Measurements from ENCODE around the gene PEX1. TPM values are rescaled to one million over a fixed set of nuclear protein-coding genes. Genes with fewer than 3 reads are reported as not detected.
A peak's percentile ranks its signal among the peaks of the same experiment; 100 is the strongest.

Gene PEX1
- polyA plus RNA-seq, 1 donor from 2014 or later: 108 TPM

DNA sequence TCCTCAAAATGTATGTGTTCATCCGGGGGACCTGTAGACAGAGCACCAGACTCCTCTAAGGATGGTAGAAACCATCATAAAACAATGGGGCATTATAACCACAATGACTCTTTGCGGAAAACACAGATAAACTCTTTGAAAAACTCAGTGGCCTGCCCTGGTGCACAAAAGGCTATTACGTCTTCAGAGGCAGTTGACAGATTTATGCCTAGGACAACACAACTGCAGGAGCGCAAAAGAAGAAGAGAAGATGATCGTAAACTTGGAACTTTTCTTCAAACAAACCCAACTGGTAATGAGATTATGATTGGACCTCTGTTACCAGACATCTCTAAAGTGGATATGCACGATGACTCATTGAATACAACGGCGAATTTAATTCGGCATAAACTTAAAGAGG lies 6.3 kb upstream of the PEX1 start:
- no peak overlapping the region for H3K4me2 ChIP-seq (ENCODE audit: low read length)
- H3K9me3 ChIP-seq (ENCODE audit: low read length): no peaks in the 10 kb centered on the region
- H3K9me2 ChIP-seq (ENCODE audit: insufficient read depth, low read length): no peaks in the 10 kb centered on the region
- TF ChIP-seq, protein P1, sequence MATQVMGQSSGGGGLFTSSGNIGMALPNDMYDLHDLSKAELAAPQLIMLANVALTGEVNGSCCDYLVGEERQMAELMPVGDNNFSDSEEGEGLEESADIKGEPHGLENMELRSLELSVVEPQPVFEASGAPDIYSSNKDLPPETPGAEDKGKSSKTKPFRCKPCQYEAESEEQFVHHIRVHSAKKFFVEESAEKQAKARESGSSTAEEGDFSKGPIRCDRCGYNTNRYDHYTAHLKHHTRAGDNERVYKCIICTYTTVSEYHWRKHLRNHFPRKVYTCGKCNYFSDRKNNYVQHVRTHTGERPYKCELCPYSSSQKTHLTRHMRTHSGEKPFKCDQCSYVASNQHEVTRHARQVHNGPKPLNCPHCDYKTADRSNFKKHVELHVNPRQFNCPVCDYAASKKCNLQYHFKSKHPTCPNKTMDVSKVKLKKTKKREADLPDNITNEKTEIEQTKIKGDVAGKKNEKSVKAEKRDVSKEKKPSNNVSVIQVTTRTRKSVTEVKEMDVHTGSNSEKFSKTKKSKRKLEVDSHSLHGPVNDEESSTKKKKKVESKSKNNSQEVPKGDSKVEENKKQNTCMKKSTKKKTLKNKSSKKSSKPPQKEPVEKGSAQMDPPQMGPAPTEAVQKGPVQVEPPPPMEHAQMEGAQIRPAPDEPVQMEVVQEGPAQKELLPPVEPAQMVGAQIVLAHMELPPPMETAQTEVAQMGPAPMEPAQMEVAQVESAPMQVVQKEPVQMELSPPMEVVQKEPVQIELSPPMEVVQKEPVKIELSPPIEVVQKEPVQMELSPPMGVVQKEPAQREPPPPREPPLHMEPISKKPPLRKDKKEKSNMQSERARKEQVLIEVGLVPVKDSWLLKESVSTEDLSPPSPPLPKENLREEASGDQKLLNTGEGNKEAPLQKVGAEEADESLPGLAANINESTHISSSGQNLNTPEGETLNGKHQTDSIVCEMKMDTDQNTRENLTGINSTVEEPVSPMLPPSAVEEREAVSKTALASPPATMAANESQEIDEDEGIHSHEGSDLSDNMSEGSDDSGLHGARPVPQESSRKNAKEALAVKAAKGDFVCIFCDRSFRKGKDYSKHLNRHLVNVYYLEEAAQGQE (IDR thresholded peaks at IDR 0.05; ENCODE audit: borderline replicate concordance): no peak
- TF ChIP-seq TAF1 (IDR thresholded peaks at IDR 0.05; ENCODE audit: low read depth) (no peak), EP300 (conservative IDR thresholded peaks at IDR 0.05; ENCODE audit: poor library complexity, severe bottlenecking) (no peak), RAD21 (conservative IDR thresholded peaks at IDR 0.05) (no peak), EZH2 (IDR thresholded peaks at IDR 0.05; ENCODE audit: borderline replicate concordance, insufficient read depth, low read length, poor library complexity, severe bottlenecking) (no peak), POLR2AphosphoS5 (IDR thresholded peaks at IDR 0.05) (no peak), SMC3 (conservative IDR thresholded peaks at IDR 0.05; ENCODE audit: poor library complexity) (no peak), MXI1 (conservative IDR thresholded peaks at IDR 0.05; ENCODE audit: poor library complexity, severe bottlenecking) (no peak)
- TF ChIP-seq, protein P2, sequence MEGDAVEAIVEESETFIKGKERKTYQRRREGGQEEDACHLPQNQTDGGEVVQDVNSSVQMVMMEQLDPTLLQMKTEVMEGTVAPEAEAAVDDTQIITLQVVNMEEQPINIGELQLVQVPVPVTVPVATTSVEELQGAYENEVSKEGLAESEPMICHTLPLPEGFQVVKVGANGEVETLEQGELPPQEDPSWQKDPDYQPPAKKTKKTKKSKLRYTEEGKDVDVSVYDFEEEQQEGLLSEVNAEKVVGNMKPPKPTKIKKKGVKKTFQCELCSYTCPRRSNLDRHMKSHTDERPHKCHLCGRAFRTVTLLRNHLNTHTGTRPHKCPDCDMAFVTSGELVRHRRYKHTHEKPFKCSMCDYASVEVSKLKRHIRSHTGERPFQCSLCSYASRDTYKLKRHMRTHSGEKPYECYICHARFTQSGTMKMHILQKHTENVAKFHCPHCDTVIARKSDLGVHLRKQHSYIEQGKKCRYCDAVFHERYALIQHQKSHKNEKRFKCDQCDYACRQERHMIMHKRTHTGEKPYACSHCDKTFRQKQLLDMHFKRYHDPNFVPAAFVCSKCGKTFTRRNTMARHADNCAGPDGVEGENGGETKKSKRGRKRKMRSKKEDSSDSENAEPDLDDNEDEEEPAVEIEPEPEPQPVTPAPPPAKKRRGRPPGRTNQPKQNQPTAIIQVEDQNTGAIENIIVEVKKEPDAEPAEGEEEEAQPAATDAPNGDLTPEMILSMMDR (IDR thresholded peaks at IDR 0.05; ENCODE audit: poor library complexity, severe bottlenecking): no peak
- H4K20me1 ChIP-seq (ENCODE audit: insufficient read depth): no peaks in the 10 kb centered on the region
- no peaks in the 10 kb centered on the region for H3F3A ChIP-seq (ENCODE audit: insufficient read depth, low read length, poor library complexity, severe bottlenecking)
- H3K27me3 ChIP-seq (ENCODE audit: insufficient read depth, low read depth, low read length): no peaks in the 10 kb centered on the region
- peaks cover 8% of the 10 kb centered on the region for H3K79me2 ChIP-seq (replicated peaks; ENCODE audit: insufficient read depth, low read length)
- no peak overlapping the region for H3K27ac ChIP-seq (ENCODE audit: low read length)
- no peak overlapping the region for H3K9ac ChIP-seq (ENCODE audit: low read length)
- no peak overlapping the region for H2AFZ ChIP-seq (ENCODE audit: low read depth, low read length)
- H3K4me3 ChIP-seq (ENCODE audit: low read length): peak overlapping the region; percentile 30
- peaks cover 9% of the 10 kb centered on the region for H3K36me3 ChIP-seq (ENCODE audit: insufficient read depth, low read length)

DNA sequence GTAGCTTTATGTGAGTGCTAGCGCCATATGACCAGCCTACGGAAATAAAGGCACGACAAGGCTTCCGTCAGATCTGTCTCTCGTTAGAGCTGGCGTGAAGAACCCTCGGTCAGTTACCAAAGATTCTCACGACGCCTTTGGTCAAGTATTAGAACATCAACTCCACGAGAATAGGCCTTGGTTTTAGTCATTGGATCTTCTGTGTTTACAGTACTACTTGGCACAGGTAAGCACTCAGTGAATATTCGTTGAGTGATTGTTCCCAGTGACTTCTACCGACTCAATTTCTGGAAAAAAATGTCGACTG lies 591 bp upstream of the PEX1 start:
- peaks cover 28% of the 10 kb centered on the region for H3K79me2 ChIP-seq (replicated peaks; ENCODE audit: insufficient read depth, low read length)
- peak overlapping the region; percentile 88 for H2AFZ ChIP-seq (ENCODE audit: low read depth, low read length)
- H3K4me3 ChIP-seq (ENCODE audit: low read length): peak overlapping the region; percentile 98
- TF ChIP-seq, protein P2 (IDR thresholded peaks at IDR 0.05; ENCODE audit: poor library complexity, severe bottlenecking): no peak
- no peak for TF ChIP-seq RAD21 (conservative IDR thresholded peaks at IDR 0.05)
- no peak for TF ChIP-seq POLR2AphosphoS5 (IDR thresholded peaks at IDR 0.05)
- TF ChIP-seq TAF1 (IDR thresholded peaks at IDR 0.05; ENCODE audit: low read depth): no peak
- peak; percentile 30 for TF ChIP-seq MXI1 (conservative IDR thresholded peaks at IDR 0.05; ENCODE audit: poor library complexity, severe bottlenecking)
- no peak for TF ChIP-seq EP300 (conservative IDR thresholded peaks at IDR 0.05; ENCODE audit: poor library complexity, severe bottlenecking)
- TF ChIP-seq SMC3 (conservative IDR thresholded peaks at IDR 0.05; ENCODE audit: poor library complexity): no peak
- no peak for TF ChIP-seq EZH2 (IDR thresholded peaks at IDR 0.05; ENCODE audit: borderline replicate concordance, insufficient read depth, low read length, poor library complexity, severe bottlenecking)
- TF ChIP-seq, protein P1 (IDR thresholded peaks at IDR 0.05; ENCODE audit: borderline replicate concordance): peak; percentile 12
- no peaks in the 10 kb centered on the region for H3K9me3 ChIP-seq (ENCODE audit: low read length)
- peak overlapping the region; percentile 99 for H3K4me2 ChIP-seq (ENCODE audit: low read length)
- H3K27me3 ChIP-seq (ENCODE audit: insufficient read depth, low read depth, low read length): no peaks in the 10 kb centered on the region
- H3K36me3 ChIP-seq (ENCODE audit: insufficient read depth, low read length): peaks cover 9% of the 10 kb centered on the region
- no peaks in the 10 kb centered on the region for H3K9me2 ChIP-seq (ENCODE audit: insufficient read depth, low read length)
- H4K20me1 ChIP-seq (ENCODE audit: insufficient read depth): no peaks in the 10 kb centered on the region
- H3F3A ChIP-seq (ENCODE audit: insufficient read depth, low read length, poor library complexity, severe bottlenecking): no peaks in the 10 kb centered on the region
- H3K27ac ChIP-seq (ENCODE audit: low read length): peak overlapping the region; percentile 84
- H3K9ac ChIP-seq (ENCODE audit: low read length): peak overlapping the region; percentile 82
